Neuronal stem cell (in vitro differentiated cells): ENCODE measurements around the gene EHD2.
"Not testable (repeated sequence)": the region's sequence is repeated elsewhere in the genome, so short reads cannot be mapped to it uniquely, and the experiment has no call there.

Experiments
- DNase-seq: peaks from one replicate; pipeline ENCODE4 v3.0.0-alpha.2; 2013; ENCODE audit warnings: low spot score
- H2AFZ ChIP-seq: one replicate; pipeline ENCODE4 v1.6.1; 2013; ENCODE audit warnings: mild to moderate bottlenecking, low read length, inconsistent platforms
- H2AK5ac ChIP-seq: 2 replicates; pipeline ENCODE4 v1.6.1; 2013; ENCODE audit warnings: low read depth, mild to moderate bottlenecking, inconsistent platforms, low read length, moderate library complexity, mixed read lengths
- H2BK120ac ChIP-seq: 2 replicates; pipeline ENCODE4 v1.6.1; 2013; ENCODE audit warnings: low read depth, mild to moderate bottlenecking, inconsistent platforms, low read length, moderate library complexity, mixed read lengths
- H2BK12ac ChIP-seq: one replicate; pipeline ENCODE4 v1.6.1; 2013; ENCODE audit warnings: low read length, inconsistent platforms
- H2BK15ac ChIP-seq: 2 replicates; pipeline ENCODE4 v1.6.1; 2013; ENCODE audit warnings: mild to moderate bottlenecking, low read length, inconsistent platforms, mixed read lengths
- H2BK5ac ChIP-seq: one replicate; pipeline ENCODE4 v1.6.1; 2013; ENCODE audit warnings: inconsistent platforms, mild to moderate bottlenecking, low read length, moderate library complexity
- H3K14ac ChIP-seq: one replicate; pipeline ENCODE4 v1.6.1; 2013; ENCODE audit warnings: low read length, inconsistent platforms
- H3K18ac ChIP-seq: 2 replicates; pipeline ENCODE4 v1.6.1; 2013; ENCODE audit warnings: low read length, inconsistent platforms
- H3K23ac ChIP-seq: 2 replicates; pipeline ENCODE4 v1.6.1; 2013; ENCODE audit warnings: low read depth, mild to moderate bottlenecking, mixed read lengths, low read length, inconsistent platforms; ENCODE audit not compliant: poor library complexity
- H3K27ac ChIP-seq: replicated peaks from 3 replicates; pipeline ENCODE4 v1.5.1; 2013; ENCODE audit warnings: low read length, inconsistent platforms
- H3K27me3 ChIP-seq, 3 experiments: 2 replicates each; pipeline ENCODE4 v1.6.1; 2013; ENCODE audit warnings: low read length in 3 of 3, mild to moderate bottlenecking in 2 of 3, inconsistent platforms in 1 of 3, low read depth in 1 of 3, mixed read lengths in 1 of 3, moderate library complexity in 1 of 3; ENCODE audit not compliant: control insufficient read depth in 3 of 3, insufficient read depth in 3 of 3
- H3K36me3 ChIP-seq, 2 donors: replicated peaks in 1 of 2; 2 replicates each; pipeline ENCODE4 v1.6.1; 2013; ENCODE audit warnings: low read length in 2 of 2; ENCODE audit not compliant: control insufficient read depth in 2 of 2, insufficient read depth in 2 of 2
- H3K4ac ChIP-seq: 2 replicates; pipeline ENCODE4 v1.6.1; 2013; ENCODE audit warnings: inconsistent platforms, mild to moderate bottlenecking, low read length, moderate library complexity
- H3K4me1 ChIP-seq, 2 donors: 1 replicate in 1 of 2; 2 replicates in 1 of 2; pipeline ENCODE4 v1.6.1; 2013; ENCODE audit warnings: low read length in 2 of 2, low read depth in 1 of 2; ENCODE audit not compliant: control insufficient read depth in 2 of 2, insufficient read depth in 1 of 2
- H3K4me2 ChIP-seq: one replicate; pipeline ENCODE4 v1.6.1; 2013; ENCODE audit warnings: mild to moderate bottlenecking, low read length, inconsistent platforms; ENCODE audit not compliant: insufficient read depth, poor library complexity, severe bottlenecking
- H3K4me3 ChIP-seq, 2 donors: 2 replicates each; pipeline ENCODE4 v1.5.1; 2013; ENCODE audit warnings: low read length in 2 of 2, mild to moderate bottlenecking in 2 of 2, inconsistent platforms in 1 of 2, moderate library complexity in 1 of 2
- H3K79me1 ChIP-seq: one replicate; pipeline ENCODE4 v1.6.1; 2013; ENCODE audit warnings: low read depth, mild to moderate bottlenecking, inconsistent platforms, low read length, moderate library complexity
- H3K9ac ChIP-seq: one replicate; pipeline ENCODE4 v1.6.1; 2013; ENCODE audit warnings: mild to moderate bottlenecking, low read depth, low read length, inconsistent platforms; ENCODE audit not compliant: poor library complexity
- H3K9me3 ChIP-seq, 2 donors: replicated peaks in 1 of 2; 2 replicates each; pipeline versions ENCODE3 to v1.6.1; 2013; ENCODE audit warnings: low read length in 2 of 2, mild to moderate bottlenecking in 2 of 2, inconsistent platforms in 1 of 2, low read depth in 1 of 2, mixed read lengths in 1 of 2, moderate library complexity in 1 of 2; ENCODE audit not compliant: control insufficient read depth in 2 of 2, insufficient read depth in 1 of 2
- H4K8ac ChIP-seq: one replicate; pipeline ENCODE4 v1.6.1; 2013; ENCODE audit warnings: low read depth, mild to moderate bottlenecking, inconsistent platforms, low read length, moderate library complexity
- H4K91ac ChIP-seq: one replicate; pipeline ENCODE4 v1.6.1; 2013; ENCODE audit warnings: low read length, low read depth, mild to moderate bottlenecking, inconsistent platforms; ENCODE audit not compliant: poor library complexity
- WGBS, 2 donors: extraction: QIAGEN DNeasy Blood & Tissue Kit; methylation state at CpG; one replicate each; pipeline ENCODE4 v1.1.7; 2013; ENCODE audit warnings: missing lambda C conversion rate in 2 of 2, mixed read lengths in 1 of 2; ENCODE audit not compliant: insufficient read length in 2 of 2, insufficient replicate concordance in 1 of 2; ENCODE audit errors: extremely low coverage in 2 of 2; 5-methylcytosine and 5-hydroxymethylcytosine counted together

The EHD2 gene

GRCh38 chr19:47714339-47714738, 1.1 kb downstream of the EHD2 start:
- no peaks in the 10 kb centered on the region for H3K36me3 ChIP-seq
- DNase-seq = no peak
- H2BK12ac ChIP-seq = no peak overlapping the region
- H4K8ac ChIP-seq = no peak overlapping the region
- H3K79me1 ChIP-seq = no peaks in the 10 kb centered on the region
- H3K4me1 ChIP-seq = peaks cover 5 to 7% of the 10 kb centered on the region in 2 donors
- H4K91ac ChIP-seq = no peak overlapping the region
- H3K9me3 ChIP-seq = peaks cover 7 to 12% of the 10 kb centered on the region in 2 donors
- H2AFZ ChIP-seq = no peak overlapping the region
- H2BK120ac ChIP-seq = no peak overlapping the region
- WGBS, 2 donors = no CpG with 5 or more reads among the region's 4 CpGs
- no peak overlapping the region for H3K9ac ChIP-seq
- no peak overlapping the region for H2AK5ac ChIP-seq
- no peak overlapping the region for H3K4me2 ChIP-seq
- H2BK15ac ChIP-seq = no peak overlapping the region
- peaks cover 0 to 8% (median 8%) of the 10 kb centered on the region in 3 experiments for H3K27me3 ChIP-seq
- H2BK5ac ChIP-seq = no peak overlapping the region
- H3K4me3 ChIP-seq = no peak overlapping the region
- no peak overlapping the region for H3K14ac ChIP-seq
- no peak overlapping the region for H3K18ac ChIP-seq
- no peak overlapping the region for H3K27ac ChIP-seq
- H3K4ac ChIP-seq = no peak overlapping the region
- H3K23ac ChIP-seq = no peak overlapping the region

GRCh38 chr19:47714855-47715254, 1.6 kb downstream of the EHD2 start:
- H3K4me3 ChIP-seq, H3K14ac ChIP-seq: not testable (repeated sequence)

GRCh38 chr19:47716270-47716937, 3.2 kb downstream of the EHD2 start:
- no CpG with 5 or more reads among the region's 32 CpGs for WGBS, 2 donors
- peak overlapping the region; percentile 79 for H3K18ac ChIP-seq
- no peak for DNase-seq
- H2BK12ac ChIP-seq = no peak overlapping the region
- H3K4me2 ChIP-seq = no peak overlapping the region
- no peak overlapping the region for H3K4ac ChIP-seq
- peaks cover 9 to 12% of the 10 kb centered on the region in 2 donors for H3K9me3 ChIP-seq
- H3K27ac ChIP-seq = no peak overlapping the region
- H3K23ac ChIP-seq = peak overlapping the region; percentile 53
- H2AK5ac ChIP-seq = peak overlapping the region; percentile 25
- no peak overlapping the region for H2BK120ac ChIP-seq
- no peaks in the 10 kb centered on the region for H3K79me1 ChIP-seq
- H2BK15ac ChIP-seq = no peak overlapping the region
- H3K36me3 ChIP-seq = no peaks in the 10 kb centered on the region
- H2AFZ ChIP-seq = no peak overlapping the region
- peaks cover 0 to 8% (median 8%) of the 10 kb centered on the region in 3 experiments for H3K27me3 ChIP-seq
- no peak overlapping the region for H2BK5ac ChIP-seq
- no peak overlapping the region for H3K4me3 ChIP-seq
- H3K9ac ChIP-seq = no peak overlapping the region
- H4K91ac ChIP-seq = no peak overlapping the region
- H4K8ac ChIP-seq = no peak overlapping the region
- H3K4me1 ChIP-seq = peaks cover 5 to 13% of the 10 kb centered on the region in 2 donors
- H3K14ac ChIP-seq = no peak overlapping the region

More at GRCh38 chr19:47714855-47715254, 1.6 kb downstream of the EHD2 start:
- H3K4me1 ChIP-seq = peaks cover 5 to 12% of the 10 kb centered on the region in 2 donors
- not testable (repeated sequence) for H2AK5ac ChIP-seq, H3K36me3 ChIP-seq, H2BK12ac ChIP-seq, H3K9ac ChIP-seq, H3K4ac ChIP-seq, H3K79me1 ChIP-seq, H3K18ac ChIP-seq, H2BK5ac ChIP-seq, H2BK15ac ChIP-seq, H2AFZ ChIP-seq, H2BK120ac ChIP-seq, H3K27me3 ChIP-seq, H4K8ac ChIP-seq, DNase-seq, H4K91ac ChIP-seq, H3K23ac ChIP-seq, H3K27ac ChIP-seq, H3K4me2 ChIP-seq
- peaks cover 7 to 12% of the 10 kb centered on the region in 2 donors for H3K9me3 ChIP-seq

DNA sequence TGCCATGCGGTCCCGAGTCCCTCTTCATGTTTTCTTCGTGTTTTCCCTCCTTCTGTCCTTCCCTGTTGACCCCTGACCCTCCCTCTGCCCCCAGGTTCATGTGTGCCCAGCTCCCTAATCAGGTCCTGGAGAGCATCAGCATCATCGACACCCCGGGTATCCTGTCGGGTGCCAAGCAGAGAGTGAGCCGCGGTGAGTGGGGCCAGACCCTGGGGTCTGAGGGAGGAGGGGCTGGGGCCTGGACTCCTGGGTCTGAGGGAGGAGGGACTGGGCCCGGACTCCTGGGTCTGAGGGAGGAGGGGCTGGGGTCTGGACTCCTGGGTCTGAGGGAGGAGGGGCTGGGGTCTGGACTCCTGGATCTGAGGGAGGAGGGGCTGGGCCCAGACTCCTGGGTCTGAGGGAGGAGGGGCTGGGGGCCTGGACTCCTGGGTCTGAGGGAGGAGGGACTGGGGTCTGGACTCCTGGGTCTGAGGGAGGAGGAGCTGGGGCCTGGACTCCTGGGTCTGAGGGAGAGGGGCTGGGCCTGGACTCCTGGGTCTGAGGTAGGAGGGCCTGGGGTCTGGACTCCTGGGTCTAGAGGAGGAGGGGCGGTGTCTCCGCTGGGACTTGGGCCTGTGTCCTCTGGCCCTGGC, 5.3 kb downstream of the EHD2 start:
- H3K4me2 ChIP-seq, DNase-seq, H4K8ac ChIP-seq, H3K27ac ChIP-seq, H3K79me1 ChIP-seq, H3K4ac ChIP-seq, H3K27me3 ChIP-seq, H3K36me3 ChIP-seq, H2BK120ac ChIP-seq: not testable (repeated sequence)
- Histone ChIP-seq H3K4me1 (peaks cover 5 to 13% of the 10 kb centered on the region in 2 donors), H3K18ac (peak overlapping the region; percentile 97), H2AK5ac (peak overlapping the region; percentile 79), H3K14ac (peak overlapping the region; percentile 97), H3K9me3 (peaks cover 9 to 11% of the 10 kb centered on the region in 2 donors), H2BK5ac (peak overlapping the region; percentile 39), H3K4me3 (peak overlapping the region in 1 of 2 donors; percentile 24), H2BK15ac (peak overlapping the region; percentile 93), H4K91ac (peak overlapping the region; percentile 85), H2BK12ac (peak overlapping the region; percentile 46), H3K23ac (peak overlapping the region; percentile 85), H3K9ac (peak overlapping the region; percentile 81), H2AFZ (peak overlapping the region; percentile 100)
- no CpG with 5 or more reads among the region's 11 CpGs for WGBS, 2 donors
